ENCODE data around the gene VMAC. TPM values are rescaled to one million over a fixed set of nuclear protein-coding genes. Genes with fewer than 3 reads are reported as not detected.
"Not testable (repeated sequence)": the region's sequence is repeated elsewhere in the genome, so short reads cannot be mapped to it uniquely, and the experiment has no call there.

Gene VMAC
- 18.2 TPM for total RNA-seq

- no peaks in the 10 kb centered on the region for H3K9me3 ChIP-seq (ENCODE audit: low read depth, low read length)
- H3K4me1 ChIP-seq (ENCODE audit: insufficient read depth, low read length), result peaks cover 28% of the 10 kb centered on the region
- H3K27me3 ChIP-seq (ENCODE audit: insufficient read depth, low read length), result no peaks in the 10 kb centered on the region
- peak within 1 kb of the TSS; percentile 72 for H3K4me3 ChIP-seq (ENCODE audit: low read length)
Observed at GRCh38 chr19:5904352-5905113, at the start of gene VMAC. TSS of gene VMAC (plus strand) at chr19:5904872. CDS start at chr19:5904891, 19 bp downstream.

GRCh38 chr19:5855151-5855550 lies 49.5 kb upstream of the VMAC start:
- H3K4me1 ChIP-seq (ENCODE audit: insufficient read depth, low read length); H3K4me3 ChIP-seq (ENCODE audit: low read length); H3K9me3 ChIP-seq (ENCODE audit: low read depth, low read length); H3K27me3 ChIP-seq (ENCODE audit: insufficient read depth, low read length): not testable (repeated sequence)

- Histone ChIP-seq H3K27me3 (ENCODE audit: insufficient read depth, low read length) (no peaks in the 10 kb centered on the region), H3K4me3 (ENCODE audit: low read length) (no peak overlapping the region), H3K4me1 (ENCODE audit: insufficient read depth, low read length) (no peaks in the 10 kb centered on the region), H3K9me3 (ENCODE audit: low read depth, low read length) (no peaks in the 10 kb centered on the region)
Observed at GRCh38 chr19:5857203-5858081, 47.2 kb upstream of the VMAC start.

GRCh38 chr19:5863030-5863665 lies 41.5 kb upstream of the VMAC start:
- H3K9me3 ChIP-seq (ENCODE audit: low read depth, low read length), result no peaks in the 10 kb centered on the region
- H3K27me3 ChIP-seq (ENCODE audit: insufficient read depth, low read length), result no peaks in the 10 kb centered on the region
- no peak overlapping the region for H3K4me3 ChIP-seq (ENCODE audit: low read length)
- no peaks in the 10 kb centered on the region for H3K4me1 ChIP-seq (ENCODE audit: insufficient read depth, low read length)

GRCh38 chr19:5864013-5864720 lies 40.5 kb upstream of the VMAC start:
- Histone ChIP-seq H3K4me3 (ENCODE audit: low read length) (no peak overlapping the region), H3K9me3 (ENCODE audit: low read depth, low read length) (no peaks in the 10 kb centered on the region), H3K27me3 (ENCODE audit: insufficient read depth, low read length) (no peaks in the 10 kb centered on the region), H3K4me1 (ENCODE audit: insufficient read depth, low read length) (no peaks in the 10 kb centered on the region)

- no peaks in the 10 kb centered on the region for H3K27me3 ChIP-seq (ENCODE audit: insufficient read depth, low read length)
- no peaks in the 10 kb centered on the region for H3K4me1 ChIP-seq (ENCODE audit: insufficient read depth, low read length)
- no peaks in the 10 kb centered on the region for H3K9me3 ChIP-seq (ENCODE audit: low read depth, low read length)
- H3K4me3 ChIP-seq (ENCODE audit: low read length), result no peak overlapping the region
Observed at GRCh38 chr19:5864725-5865486, 39.8 kb upstream of the VMAC start.

GRCh38 chr19:5865772-5866171 lies 38.9 kb upstream of the VMAC start:
- no peaks in the 10 kb centered on the region for H3K9me3 ChIP-seq (ENCODE audit: low read depth, low read length)
- no peaks in the 10 kb centered on the region for H3K27me3 ChIP-seq (ENCODE audit: insufficient read depth, low read length)
- H3K4me1 ChIP-seq (ENCODE audit: insufficient read depth, low read length), result no peaks in the 10 kb centered on the region
- H3K4me3 ChIP-seq (ENCODE audit: low read length), result no peak overlapping the region

GRCh38 chr19:5867201-5868136 lies 37.2 kb upstream of the VMAC start:
- Histone ChIP-seq H3K4me3 (ENCODE audit: low read length) (no peak overlapping the region), H3K9me3 (ENCODE audit: low read depth, low read length) (no peaks in the 10 kb centered on the region), H3K4me1 (ENCODE audit: insufficient read depth, low read length) (no peaks in the 10 kb centered on the region), H3K27me3 (ENCODE audit: insufficient read depth, low read length) (no peaks in the 10 kb centered on the region)

- Histone ChIP-seq H3K4me3 (ENCODE audit: low read length) (no peak overlapping the region), H3K27me3 (ENCODE audit: insufficient read depth, low read length) (no peaks in the 10 kb centered on the region), H3K9me3 (ENCODE audit: low read depth, low read length) (no peaks in the 10 kb centered on the region), H3K4me1 (ENCODE audit: insufficient read depth, low read length) (no peaks in the 10 kb centered on the region)
Observed at GRCh38 chr19:5870986-5871394, 33.7 kb upstream of the VMAC start.

GRCh38 chr19:5873617-5874199 lies 31.0 kb upstream of the VMAC start:
- Histone ChIP-seq H3K4me1 (ENCODE audit: insufficient read depth, low read length) (no peaks in the 10 kb centered on the region), H3K9me3 (ENCODE audit: low read depth, low read length) (no peaks in the 10 kb centered on the region), H3K27me3 (ENCODE audit: insufficient read depth, low read length) (no peaks in the 10 kb centered on the region), H3K4me3 (ENCODE audit: low read length) (no peak overlapping the region)

- not testable (repeated sequence) for H3K27me3 ChIP-seq (ENCODE audit: insufficient read depth, low read length); H3K9me3 ChIP-seq (ENCODE audit: low read depth, low read length); H3K4me1 ChIP-seq (ENCODE audit: insufficient read depth, low read length); H3K4me3 ChIP-seq (ENCODE audit: low read length)
Observed at GRCh38 chr19:5874496-5874895, 30.2 kb upstream of the VMAC start.

- H3K27me3 ChIP-seq (ENCODE audit: insufficient read depth, low read length), result peaks cover 7% of the 10 kb centered on the region
- H3K9me3 ChIP-seq (ENCODE audit: low read depth, low read length), result no peaks in the 10 kb centered on the region
- H3K4me3 ChIP-seq (ENCODE audit: low read length), result no peak overlapping the region
- H3K4me1 ChIP-seq (ENCODE audit: insufficient read depth, low read length), result no peaks in the 10 kb centered on the region
Observed at GRCh38 chr19:5877427-5877826, 27.2 kb upstream of the VMAC start.

GRCh38 chr19:5877882-5878281 lies 26.8 kb upstream of the VMAC start:
- Histone ChIP-seq H3K4me1 (ENCODE audit: insufficient read depth, low read length) (no peaks in the 10 kb centered on the region), H3K27me3 (ENCODE audit: insufficient read depth, low read length) (peaks cover 7% of the 10 kb centered on the region), H3K4me3 (ENCODE audit: low read length) (no peak overlapping the region), H3K9me3 (ENCODE audit: low read depth, low read length) (no peaks in the 10 kb centered on the region)

Data from mononuclear cell (primary cell).